ENCODE data around the gene ST8SIA4.

ST8SIA4 gene

DNA sequence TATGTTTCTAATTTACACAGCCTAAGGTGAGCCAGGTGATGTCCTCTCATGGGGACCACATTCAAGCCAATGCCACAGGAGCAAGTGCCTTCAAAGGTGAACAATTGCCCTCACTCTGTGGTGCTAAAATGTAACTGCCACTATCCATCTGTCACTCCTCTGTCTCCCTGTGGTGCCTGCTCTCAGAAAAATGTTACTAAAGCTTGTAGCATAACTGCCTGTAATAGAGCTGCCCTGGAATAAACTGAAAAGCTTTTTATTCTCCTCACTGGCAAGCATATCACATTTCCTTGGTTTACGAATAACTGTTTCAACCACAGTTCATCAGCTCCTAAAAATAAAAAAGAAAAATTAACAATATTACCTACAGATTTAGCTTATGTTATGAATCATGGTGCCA lies 142.4 kb downstream of the ST8SIA4 start:
- no peaks in the 10 kb centered on the region for H3K36me3 ChIP-seq (ENCODE audit: insufficient read depth, low read length)
- H3K9me3 ChIP-seq (ENCODE audit: low read length) = no peaks in the 10 kb centered on the region
- no peak overlapping the region for H3K9ac ChIP-seq (ENCODE audit: low read length)
- no peaks in the 10 kb centered on the region for H3K27me3 ChIP-seq (ENCODE audit: insufficient read depth, low read length)
- no peak overlapping the region for H2AFZ ChIP-seq (ENCODE audit: low read length)
- H4K20me1 ChIP-seq (ENCODE audit: insufficient read depth, low read length) = no peaks in the 10 kb centered on the region
- H3F3A ChIP-seq (ENCODE audit: insufficient read depth, low read length) = no peaks in the 10 kb centered on the region
- TF ChIP-seq, protein P1, sequence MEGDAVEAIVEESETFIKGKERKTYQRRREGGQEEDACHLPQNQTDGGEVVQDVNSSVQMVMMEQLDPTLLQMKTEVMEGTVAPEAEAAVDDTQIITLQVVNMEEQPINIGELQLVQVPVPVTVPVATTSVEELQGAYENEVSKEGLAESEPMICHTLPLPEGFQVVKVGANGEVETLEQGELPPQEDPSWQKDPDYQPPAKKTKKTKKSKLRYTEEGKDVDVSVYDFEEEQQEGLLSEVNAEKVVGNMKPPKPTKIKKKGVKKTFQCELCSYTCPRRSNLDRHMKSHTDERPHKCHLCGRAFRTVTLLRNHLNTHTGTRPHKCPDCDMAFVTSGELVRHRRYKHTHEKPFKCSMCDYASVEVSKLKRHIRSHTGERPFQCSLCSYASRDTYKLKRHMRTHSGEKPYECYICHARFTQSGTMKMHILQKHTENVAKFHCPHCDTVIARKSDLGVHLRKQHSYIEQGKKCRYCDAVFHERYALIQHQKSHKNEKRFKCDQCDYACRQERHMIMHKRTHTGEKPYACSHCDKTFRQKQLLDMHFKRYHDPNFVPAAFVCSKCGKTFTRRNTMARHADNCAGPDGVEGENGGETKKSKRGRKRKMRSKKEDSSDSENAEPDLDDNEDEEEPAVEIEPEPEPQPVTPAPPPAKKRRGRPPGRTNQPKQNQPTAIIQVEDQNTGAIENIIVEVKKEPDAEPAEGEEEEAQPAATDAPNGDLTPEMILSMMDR (IDR thresholded peaks at IDR 0.05; ENCODE audit: low read length) = no peak
- no peak for TF ChIP-seq EZH2 (IDR thresholded peaks at IDR 0.05; ENCODE audit: borderline replicate concordance, low read length)
- H3K4me3 ChIP-seq (ENCODE audit: low read depth, low read length, poor library complexity, severe bottlenecking) = no peak overlapping the region
- H3K9me2 ChIP-seq (ENCODE audit: low read depth, low read length) = no peaks in the 10 kb centered on the region
- H3K4me2 ChIP-seq (ENCODE audit: low read length) = no peak overlapping the region
- no peak overlapping the region for H3K27ac ChIP-seq (ENCODE audit: low read depth, low read length, poor library complexity, severe bottlenecking)
- H3K79me2 ChIP-seq (ENCODE audit: insufficient read depth, low read length) = no peaks in the 10 kb centered on the region
- H3K4me1 ChIP-seq (ENCODE audit: insufficient read depth, low read length, severe bottlenecking) = no peaks in the 10 kb centered on the region

DNA sequence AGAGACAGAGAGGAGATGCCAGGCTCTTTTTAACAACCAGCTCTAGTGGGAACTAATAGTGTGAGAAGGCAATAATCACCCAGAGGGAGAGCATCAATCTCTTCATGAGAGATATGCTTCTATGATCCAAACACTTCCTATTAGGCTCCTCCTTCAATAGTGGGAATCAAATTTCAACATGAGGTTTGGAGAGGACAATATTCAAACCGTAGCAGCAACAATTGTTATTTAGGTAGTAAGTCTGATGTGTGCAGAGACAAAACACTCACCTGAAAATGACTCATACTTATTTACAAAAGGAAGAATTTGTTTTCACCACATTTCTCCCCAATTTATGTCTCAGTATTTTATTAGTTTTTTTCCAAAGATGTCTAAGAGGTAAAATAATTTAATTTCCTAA lies 144.3 kb downstream of the ST8SIA4 start:
- no peaks in the 10 kb centered on the region for H3K36me3 ChIP-seq (ENCODE audit: insufficient read depth, low read length)
- no peaks in the 10 kb centered on the region for H3F3A ChIP-seq (ENCODE audit: insufficient read depth, low read length)
- H2AFZ ChIP-seq (ENCODE audit: low read length) = no peak overlapping the region
- no peak overlapping the region for H3K4me2 ChIP-seq (ENCODE audit: low read length)
- no peak overlapping the region for H3K9ac ChIP-seq (ENCODE audit: low read length)
- TF ChIP-seq EZH2 (IDR thresholded peaks at IDR 0.05; ENCODE audit: borderline replicate concordance, low read length) = no peak
- TF ChIP-seq, protein P1 (IDR thresholded peaks at IDR 0.05; ENCODE audit: low read length) = no peak
- H4K20me1 ChIP-seq (ENCODE audit: insufficient read depth, low read length) = no peaks in the 10 kb centered on the region
- H3K27ac ChIP-seq (ENCODE audit: low read depth, low read length, poor library complexity, severe bottlenecking) = no peak overlapping the region
- no peaks in the 10 kb centered on the region for H3K27me3 ChIP-seq (ENCODE audit: insufficient read depth, low read length)
- H3K79me2 ChIP-seq (ENCODE audit: insufficient read depth, low read length) = no peaks in the 10 kb centered on the region
- H3K9me2 ChIP-seq (ENCODE audit: low read depth, low read length) = no peaks in the 10 kb centered on the region
- no peak overlapping the region for H3K4me3 ChIP-seq (ENCODE audit: low read depth, low read length, poor library complexity, severe bottlenecking)
- no peaks in the 10 kb centered on the region for H3K4me1 ChIP-seq (ENCODE audit: insufficient read depth, low read length, severe bottlenecking)
- no peaks in the 10 kb centered on the region for H3K9me3 ChIP-seq (ENCODE audit: low read length)

- Histone ChIP-seq H3K4me3 (ENCODE audit: low read depth, low read length, poor library complexity, severe bottlenecking) (no peak overlapping the region), H3K27me3 (ENCODE audit: insufficient read depth, low read length) (no peaks in the 10 kb centered on the region), H3K9me3 (ENCODE audit: low read length) (no peaks in the 10 kb centered on the region), H3F3A (ENCODE audit: insufficient read depth, low read length) (no peaks in the 10 kb centered on the region), H3K27ac (ENCODE audit: low read depth, low read length, poor library complexity, severe bottlenecking) (no peak overlapping the region), H3K4me2 (ENCODE audit: low read length) (no peak overlapping the region), H3K36me3 (ENCODE audit: insufficient read depth, low read length) (no peaks in the 10 kb centered on the region), H3K4me1 (ENCODE audit: insufficient read depth, low read length, severe bottlenecking) (no peaks in the 10 kb centered on the region), H2AFZ (ENCODE audit: low read length) (no peak overlapping the region), H3K9ac (ENCODE audit: low read length) (no peak overlapping the region), H3K79me2 (ENCODE audit: insufficient read depth, low read length) (no peaks in the 10 kb centered on the region), H3K9me2 (ENCODE audit: low read depth, low read length) (no peaks in the 10 kb centered on the region), H4K20me1 (ENCODE audit: insufficient read depth, low read length) (no peaks in the 10 kb centered on the region)
- TF ChIP-seq, protein P1 (IDR thresholded peaks at IDR 0.05; ENCODE audit: low read length) = no peak
- TF ChIP-seq EZH2 (IDR thresholded peaks at IDR 0.05; ENCODE audit: borderline replicate concordance, low read length) = no peak
Observed at GRCh38 chr5:100758306-100758705, 144.8 kb downstream of the ST8SIA4 start.

Measured in OCI-LY1 (cell line).